SK-N-DZ (cell line): ENCODE measurements around the gene C2orf80. TPM values are rescaled to one million over a fixed set of nuclear protein-coding genes. Genes with fewer than 3 reads are reported as not detected.
"Not testable (repeated sequence)": the region's sequence is repeated elsewhere in the genome, so short reads cannot be mapped to it uniquely, and the experiment has no call there.

Source experiments
- DNase-seq: peaks from one replicate; pipeline ENCODE4 v3.0.0-alpha.2; 2015; ENCODE audit warnings: low spot score
- polyA plus RNA-seq, 2 experiments: library from polyadenylated mRNA; depleted of rRNA; stranded (reverse); fragments of >200 nt; gene quantifications; 2 replicates each; pipeline ENCODE4 v1.2.3, GENCODE V29; 2014

Gene C2orf80
- not detected in 2 replicates for polyA plus RNA-seq (2014; cell fraction: cytosol; rRNA removed)
- polyA plus RNA-seq (2014; cell fraction: nucleus; rRNA removed) = not detected in 2 replicates

DNA sequence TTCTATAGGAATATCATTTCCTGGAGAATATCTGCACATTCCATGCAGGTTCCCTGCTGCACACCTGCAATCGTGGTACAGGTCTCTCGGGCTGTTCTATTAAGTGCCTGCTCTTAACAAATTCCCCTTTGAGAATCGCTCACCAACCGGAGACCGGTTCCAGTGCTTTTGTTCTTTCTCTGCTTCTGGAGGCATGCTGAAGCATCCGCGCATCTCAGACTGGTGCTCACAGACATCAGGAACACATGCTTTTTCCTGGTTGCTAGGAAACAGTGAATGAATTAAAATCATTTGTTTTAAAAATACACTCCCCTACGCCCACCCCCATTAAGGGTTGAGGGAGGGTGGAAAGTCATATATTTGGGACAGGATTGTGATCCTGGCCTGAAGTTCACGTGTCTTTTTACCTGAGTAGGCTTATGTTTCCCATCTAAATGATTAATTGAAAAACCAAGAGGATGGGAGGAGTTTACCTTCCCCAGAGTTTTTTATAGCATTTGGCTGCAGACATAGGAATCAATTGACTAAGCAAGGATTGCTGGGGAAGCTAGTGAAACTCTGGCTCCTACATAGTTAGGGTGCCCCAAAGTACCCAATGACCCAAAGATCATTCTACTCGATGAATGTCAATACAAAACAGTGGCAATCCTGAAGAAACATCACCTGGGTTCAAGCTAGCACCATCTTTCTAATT, at the start of gene C2orf80:
C2orf80 (minus strand) TSS at position 221 of the 694 bp plus-strand sequence. CDS start 3,044 bp downstream, outside the sequence.
- DNase-seq = no peak

DNA sequence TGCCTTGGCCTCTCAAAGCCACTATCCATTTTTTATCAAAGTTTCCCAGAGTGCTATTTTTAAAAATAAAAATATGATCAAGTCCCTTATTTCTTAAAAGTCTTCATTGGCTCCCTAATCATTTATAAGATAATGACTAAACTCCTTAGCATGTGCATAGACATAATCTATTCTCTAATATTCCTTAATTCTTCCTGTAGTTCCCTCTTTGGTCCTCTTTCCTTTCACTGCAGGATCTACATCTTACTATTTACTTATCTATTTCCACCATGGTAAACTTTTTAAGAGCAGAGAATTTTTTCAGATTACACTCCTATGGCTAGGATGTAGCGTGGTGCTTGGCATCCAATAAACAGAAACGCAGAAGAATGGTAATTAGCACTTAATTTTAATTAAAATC, 46.0 kb upstream of the C2orf80 start:
- DNase-seq = no peak

DNA sequence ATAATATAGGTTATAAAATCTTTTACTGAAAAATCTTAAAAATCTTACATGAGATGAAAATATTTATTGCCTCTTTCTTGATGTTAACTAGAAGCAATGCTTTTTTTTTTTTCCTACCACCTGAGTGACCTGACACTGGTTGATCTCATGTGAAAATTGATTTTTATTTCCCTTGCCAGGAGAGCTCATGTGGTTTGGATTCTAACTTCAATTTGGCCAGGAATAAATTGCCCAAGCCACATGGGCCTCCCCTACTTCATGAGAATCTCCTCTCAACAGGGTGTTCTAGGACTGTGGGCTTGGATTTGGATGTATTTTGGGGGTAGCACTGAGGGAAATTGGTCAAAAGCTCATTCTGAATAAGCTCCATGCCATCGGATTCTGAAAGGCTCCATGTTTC, 45.0 kb upstream of the C2orf80 start:
- DNase-seq = no peak

DNA sequence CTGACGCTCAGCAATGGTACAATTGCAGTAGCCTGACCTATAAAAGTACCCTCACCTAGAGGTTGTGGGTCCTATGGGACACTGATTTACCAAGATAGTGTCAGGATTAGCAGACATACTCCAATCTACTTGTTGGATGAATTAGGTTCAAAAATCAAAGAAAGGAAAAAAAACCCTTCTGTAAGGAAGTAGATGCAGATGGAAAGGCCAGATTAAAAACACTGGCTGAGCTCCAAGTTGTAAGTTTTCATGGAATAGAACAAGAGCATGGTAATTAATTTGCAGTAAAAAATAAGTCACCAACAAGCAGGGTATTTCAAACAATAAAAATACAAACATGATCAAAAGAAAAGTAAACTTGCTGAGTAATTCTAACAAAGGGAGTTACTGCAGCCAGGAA, 38.6 kb upstream of the C2orf80 start:
- no peak for DNase-seq

DNA sequence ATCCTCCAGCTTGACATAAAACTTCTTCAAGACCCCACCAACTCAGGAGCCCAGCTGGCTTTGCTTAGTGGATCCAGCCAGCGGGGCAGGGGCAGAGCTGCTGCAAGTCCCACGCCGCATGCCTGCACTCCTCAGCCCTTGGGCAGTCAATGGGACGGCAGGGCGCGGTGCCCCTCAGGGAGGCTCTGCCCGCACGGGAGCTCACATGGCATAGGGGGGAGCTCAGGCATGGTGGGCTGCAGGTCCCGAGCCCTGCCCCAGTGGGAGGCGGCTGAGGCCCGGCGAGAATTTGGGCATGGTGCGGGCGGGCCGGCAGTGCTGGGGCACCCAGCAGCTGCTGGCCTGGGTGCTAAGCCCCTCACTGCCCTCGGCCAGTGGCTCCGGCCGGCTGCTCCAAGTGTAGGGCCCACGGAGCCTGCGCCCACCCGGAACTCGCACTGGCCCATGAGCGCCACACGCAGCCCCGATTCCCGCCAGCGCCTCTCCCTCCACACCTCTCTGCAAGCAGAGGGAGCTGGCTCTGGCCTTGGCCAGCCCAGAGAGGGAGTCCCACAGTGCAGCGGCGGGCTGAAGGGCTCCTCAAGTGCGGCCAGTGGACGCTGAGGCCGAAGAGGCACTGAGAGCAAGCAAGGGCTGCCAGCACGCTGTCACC, 37.9 kb upstream of the C2orf80 start:
- no peak for DNase-seq

DNA sequence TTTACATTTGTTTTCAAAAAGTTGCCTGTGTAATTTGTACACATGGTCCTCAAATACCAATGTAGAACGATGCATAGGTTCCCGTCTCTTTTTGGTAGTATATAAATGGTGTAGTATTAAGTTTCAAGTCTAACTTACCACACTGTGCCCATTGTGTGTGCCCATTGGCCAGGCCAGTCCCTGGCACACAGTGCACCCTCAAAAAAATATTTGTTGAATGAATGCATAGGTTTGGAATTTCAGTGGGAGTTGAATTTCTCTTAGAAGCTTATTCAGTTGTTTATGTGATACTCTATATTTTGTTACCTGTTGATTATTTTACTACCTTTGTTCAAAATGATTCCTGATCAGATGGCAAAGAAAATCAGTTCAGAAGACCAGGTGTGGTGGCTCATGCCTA, 35.0 kb upstream of the C2orf80 start:
- no peak for DNase-seq

DNA sequence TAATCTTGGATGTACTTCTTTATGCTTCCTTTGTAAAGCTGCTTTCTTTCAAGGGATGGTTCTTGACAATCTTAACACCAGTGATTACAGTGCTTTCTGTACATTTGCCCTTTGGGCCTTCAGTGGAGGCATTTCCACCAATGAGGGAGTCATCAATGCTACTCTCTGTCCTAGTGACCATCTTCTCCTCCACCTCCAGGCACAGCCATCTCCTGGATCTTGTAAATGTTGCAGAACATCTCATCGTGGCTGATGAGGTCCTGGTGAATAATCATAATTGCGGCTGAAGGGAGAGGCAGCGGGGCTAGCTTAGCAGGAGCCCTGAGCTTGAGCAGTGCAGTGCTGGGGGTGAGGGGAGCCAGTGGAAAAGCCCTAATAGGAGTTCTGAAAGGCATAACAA, 32.5 kb upstream of the C2orf80 start:
- no peak for DNase-seq

DNA sequence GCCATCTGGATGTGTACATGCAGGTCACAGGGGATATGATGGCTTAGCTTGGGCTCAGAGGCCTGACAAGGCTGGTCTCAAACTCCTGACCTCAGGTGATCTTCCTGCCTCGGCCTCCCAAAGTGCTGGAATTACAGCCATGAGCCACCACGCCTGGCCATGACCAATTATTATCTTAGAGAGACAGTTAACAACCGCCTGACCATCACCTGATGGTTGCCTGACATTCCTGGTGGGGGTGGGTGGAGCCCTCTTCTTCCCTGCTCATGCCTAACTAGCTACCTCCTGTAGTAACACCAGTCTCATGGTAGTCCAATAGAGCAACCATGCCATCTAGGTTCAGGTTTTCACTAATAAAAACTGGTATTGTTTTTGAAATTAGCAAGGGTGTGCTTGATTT, 32.0 kb upstream of the C2orf80 start:
- DNase-seq = not testable (repeated sequence)

DNA sequence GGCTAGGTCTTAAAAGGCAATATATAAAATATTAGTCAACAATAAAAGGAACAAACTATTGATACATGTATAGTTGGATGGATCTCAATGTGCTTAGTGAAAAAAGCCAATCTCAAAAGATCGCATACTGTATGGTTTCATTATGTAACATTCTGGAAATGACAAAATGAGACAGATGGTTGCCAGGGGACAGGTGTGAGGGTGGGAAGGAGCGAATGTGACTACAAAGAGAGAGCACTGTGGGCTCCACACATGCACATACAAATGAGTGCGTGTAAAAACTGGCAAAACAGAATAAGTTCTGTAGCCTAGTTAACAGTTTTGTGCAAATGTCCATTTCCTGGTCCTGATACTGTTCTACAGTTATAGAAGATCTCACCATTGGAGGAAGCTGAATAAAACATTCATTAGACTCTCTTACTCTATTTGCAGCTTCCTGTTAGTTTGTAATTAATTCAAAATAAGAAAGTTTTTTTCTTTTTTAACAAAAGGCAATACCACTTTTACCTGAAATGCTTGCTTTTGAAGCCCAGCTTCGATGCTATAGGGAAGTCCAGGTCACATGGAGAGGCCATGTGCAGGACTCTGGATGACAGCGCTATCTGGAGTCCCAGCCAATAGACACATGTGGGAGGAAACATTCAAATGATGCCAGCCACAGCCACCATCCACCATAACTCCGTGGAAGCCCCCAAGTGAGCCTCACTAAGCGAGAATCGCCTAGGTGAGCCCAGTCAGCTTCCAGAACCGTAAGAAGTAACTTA, 21.0 kb upstream of the C2orf80 start:
- DNase-seq = no peak

DNA sequence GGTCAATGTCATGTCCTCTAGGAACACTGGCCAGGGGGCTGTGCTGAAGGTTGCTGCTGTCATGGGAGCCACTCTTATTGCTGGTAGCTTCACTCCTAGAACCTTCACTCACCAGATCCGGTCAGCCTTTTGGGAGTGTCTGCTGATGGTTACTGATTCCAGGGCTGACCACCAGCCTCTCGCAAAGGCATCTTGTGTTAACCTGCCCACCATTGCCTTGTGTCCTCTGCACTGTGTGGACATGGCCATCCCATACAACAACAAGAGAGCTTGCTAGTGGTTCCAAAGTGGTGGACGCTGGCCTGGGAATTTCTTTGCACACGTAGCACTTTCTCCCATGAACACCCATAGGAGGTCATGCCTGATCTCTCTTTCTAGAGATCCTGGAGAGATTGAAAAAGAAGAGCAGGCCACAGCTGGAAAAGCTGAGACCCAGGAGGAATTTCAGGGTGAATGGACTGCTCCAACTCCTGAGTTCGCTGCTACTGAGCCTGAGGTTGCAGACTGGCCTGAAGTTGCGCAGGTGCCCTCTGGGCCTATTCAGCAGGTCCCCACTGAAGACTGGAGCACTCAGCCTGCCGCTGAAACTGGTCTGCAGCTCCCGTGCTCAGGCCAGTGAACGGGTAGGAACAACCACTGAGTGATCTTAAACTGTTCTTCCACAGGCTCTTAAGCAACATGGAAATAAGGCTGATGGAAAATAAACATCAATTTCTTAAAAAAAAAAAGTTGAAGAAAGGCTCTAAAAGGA, 18.7 kb upstream of the C2orf80 start:
- DNase-seq = no peak

DNA sequence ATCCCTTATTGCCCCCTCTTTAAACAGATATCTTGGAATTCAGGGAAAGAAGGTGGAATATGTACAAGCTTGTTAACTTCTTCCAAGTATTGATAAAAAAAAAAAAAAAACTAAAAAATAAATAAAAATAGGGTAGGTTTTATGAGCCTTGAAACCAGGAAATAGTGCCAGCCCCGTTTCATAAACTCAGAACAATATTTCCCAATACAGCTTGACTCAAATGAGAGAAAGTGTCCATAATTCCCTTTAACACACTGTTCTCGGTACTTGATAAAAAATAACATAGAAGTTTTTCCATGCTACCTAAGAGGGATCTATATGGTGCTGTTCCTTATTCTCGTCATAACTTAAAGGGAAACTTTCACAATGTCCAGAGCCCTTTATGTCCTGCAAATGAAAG, 17.9 kb upstream of the C2orf80 start:
- DNase-seq = no peak

DNA sequence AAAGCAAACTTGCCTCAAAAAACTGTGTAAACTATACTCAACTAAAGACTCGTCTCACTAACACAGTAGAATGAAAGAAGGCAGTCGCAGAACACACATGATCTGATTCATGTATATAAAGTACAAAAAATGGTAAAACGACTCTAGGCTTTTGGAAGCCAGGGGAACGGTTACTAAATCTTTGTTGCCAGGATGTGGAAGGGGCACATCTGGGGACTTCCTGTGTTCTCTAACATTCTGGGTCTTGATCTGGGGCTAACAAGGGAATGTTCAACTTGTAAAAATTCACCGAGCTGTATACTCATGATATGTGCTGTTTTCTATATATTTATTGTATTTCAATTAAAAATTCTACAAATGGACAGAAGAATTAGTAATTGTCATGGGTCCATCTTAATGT, 14.3 kb upstream of the C2orf80 start:
- DNase-seq = no peak

DNA sequence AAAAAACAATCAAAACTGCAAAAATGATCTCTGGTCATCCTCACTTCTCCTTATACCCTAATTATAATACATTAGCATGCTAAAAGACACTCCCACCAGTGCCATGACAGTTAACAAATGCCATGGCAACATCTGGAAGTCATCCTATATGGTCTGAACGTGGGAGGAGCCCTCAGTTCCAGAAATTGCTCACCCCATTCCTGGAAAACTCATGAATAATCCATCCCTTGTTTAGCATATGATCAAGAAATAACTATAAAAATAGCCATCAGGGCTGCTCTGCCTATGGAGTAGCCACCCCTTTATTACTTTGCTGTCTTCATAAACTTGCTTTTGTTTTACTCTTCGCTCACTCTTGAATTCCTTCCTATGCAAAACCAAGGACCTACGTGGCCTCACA, 5.7 kb upstream of the C2orf80 start:
- DNase-seq = no peak

DNA sequence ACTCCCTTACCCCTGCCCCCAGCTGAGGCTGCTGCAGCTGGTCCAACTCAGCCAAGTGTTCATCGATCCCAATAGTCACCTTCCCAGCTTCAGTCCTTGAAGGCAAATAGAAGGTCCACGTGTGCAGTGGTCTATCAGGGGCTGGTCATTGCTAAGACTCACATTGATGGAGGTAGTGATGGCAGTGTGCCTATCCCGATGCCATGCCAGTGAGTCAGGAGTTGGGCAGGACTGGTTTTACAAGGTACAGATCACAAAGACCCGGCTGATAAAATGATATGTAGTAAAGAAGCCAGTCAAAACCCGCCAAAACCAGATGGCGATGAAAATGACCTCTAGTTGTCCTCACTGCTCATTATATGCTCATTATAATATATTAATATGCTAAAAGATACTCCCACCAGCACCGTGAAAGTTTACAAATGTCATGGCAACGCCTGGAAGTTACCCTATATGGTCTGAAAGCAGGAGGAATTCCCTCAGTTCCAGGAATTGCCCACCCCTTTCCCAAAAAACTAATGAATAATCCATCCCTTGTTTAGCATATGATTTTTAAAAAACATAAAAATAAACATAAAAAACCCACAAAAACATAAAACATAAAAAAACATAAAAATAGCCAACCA, 2.9 kb upstream of the C2orf80 start:
- DNase-seq = no peak

DNA sequence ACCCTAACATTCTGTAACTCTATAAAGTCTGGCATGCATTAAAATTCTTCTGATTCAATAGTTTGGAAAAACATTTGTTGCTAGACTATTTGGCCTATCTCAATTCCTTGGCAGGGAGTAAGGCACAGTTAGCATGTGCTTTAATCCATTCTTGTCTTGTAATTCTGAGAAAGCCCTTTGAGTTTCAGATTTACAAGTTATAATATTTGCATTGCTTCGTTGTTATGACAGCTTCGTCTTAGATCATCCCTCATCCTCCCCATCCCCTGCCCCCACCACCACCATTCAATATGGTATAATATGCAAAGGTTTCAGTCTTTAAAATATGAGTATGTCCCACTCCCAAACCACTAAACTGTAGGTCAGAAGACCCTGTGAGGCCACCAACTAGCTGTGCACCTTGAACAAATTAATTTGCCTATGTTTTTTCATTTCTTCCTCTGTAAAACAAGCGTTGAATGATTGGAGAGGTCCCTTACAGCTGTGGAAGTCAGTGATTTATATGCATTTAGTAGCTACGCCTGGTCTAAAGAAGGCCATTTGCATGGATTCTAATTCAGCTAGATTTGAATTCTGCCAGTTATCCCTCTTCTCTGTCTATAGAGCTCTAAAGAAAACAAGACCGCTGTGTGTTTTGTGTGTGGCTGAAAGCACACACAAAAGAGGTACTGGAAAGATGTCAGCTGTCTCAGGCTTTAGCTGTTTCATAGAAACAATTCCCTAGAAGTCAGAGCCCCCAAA, 591 bp downstream of the C2orf80 start:
- no peak for DNase-seq

DNA sequence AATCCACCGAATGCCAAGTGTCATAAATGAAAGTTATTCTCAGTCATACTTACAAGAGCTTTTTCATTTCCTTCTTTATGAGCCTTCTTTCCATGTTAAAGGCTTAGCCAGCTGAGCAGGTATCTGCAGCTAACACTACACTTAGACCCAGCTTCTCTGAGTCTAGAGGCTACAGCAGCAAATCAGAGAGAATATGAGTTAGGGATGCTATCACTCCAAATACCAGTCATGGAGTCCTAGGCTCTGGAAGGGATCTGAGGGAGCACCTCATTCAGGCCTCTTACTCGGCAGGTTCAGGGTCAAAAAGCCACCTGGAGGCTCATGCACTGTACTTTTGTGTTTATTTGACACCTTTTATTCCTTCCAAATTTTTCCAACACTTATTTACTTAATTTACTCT, 2.9 kb downstream of the C2orf80 start:
- DNase-seq = no peak

DNA sequence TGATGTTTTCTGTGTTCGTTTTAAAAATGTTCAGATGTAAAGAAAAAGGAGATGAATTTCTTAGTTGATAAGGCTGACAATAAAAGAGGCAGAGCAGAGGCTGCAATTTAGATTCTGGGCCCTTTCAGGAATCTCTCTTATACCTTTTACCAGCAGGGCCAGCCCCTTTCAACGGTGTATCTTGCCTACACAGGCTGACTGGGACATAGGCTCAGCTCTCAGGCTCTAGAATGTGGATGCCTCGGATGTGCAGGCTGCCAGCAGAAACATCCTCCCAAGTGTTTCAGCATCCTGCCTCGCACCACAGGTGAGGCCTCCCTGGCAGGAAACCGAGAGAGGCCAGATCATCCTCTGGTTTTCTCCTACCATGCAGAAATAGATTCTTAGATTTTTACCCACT, 3.4 kb downstream of the C2orf80 start:
- no peak for DNase-seq

DNA sequence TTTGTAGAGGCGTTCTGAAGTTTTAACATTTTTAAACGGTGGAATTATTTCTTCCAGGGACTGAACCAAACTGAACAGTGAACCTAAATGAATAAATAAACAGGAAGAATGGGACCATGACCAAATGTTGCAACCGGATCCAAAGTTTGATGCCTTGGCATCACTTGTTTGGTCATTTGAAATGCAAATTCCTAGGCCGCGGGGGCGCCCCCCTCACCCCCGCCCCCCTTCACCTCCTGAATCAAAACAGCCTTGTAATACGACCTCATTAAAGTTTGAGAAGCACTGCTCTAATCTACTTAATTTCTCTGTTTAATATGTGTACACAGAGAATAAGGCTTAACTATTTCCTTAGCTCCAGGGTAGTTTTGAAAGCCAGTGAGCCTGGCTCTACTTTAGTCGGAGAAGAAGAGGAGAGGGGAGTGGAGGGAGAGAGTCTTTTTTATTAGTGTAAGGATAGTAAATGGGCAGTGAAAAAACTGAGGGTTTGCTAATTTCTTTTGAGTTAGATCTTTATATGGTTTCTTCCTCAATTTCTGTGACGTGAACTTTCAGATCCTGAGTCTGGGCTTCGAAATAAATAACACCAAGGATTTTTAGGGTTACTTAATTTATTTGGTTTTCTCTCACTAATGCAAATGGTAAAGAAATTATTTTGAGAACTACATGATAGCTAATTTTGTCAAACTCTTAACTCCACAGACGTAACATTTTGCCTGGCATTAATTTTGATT, 5.7 kb downstream of the C2orf80 start:
- DNase-seq = no peak

DNA sequence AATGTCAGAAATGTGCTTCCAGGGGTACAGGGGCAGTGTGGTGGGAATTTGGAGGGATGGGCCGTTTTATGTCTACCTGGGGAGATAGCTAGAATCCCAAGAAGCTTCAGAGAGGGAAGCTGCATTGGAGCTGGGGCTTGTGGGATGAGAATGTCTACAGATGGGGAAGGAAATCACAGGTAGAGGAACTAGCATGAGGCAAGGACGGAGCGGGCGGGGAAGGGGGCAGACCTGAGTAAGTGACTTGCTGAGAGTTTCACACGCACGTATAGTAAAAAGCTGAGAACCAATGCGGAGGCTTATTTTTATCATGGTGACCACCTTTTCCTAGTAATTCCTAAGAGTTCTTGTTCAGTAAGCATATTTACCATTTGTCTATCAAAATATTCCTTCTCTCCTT, 6.3 kb downstream of the C2orf80 start:
- no peak for DNase-seq

DNA sequence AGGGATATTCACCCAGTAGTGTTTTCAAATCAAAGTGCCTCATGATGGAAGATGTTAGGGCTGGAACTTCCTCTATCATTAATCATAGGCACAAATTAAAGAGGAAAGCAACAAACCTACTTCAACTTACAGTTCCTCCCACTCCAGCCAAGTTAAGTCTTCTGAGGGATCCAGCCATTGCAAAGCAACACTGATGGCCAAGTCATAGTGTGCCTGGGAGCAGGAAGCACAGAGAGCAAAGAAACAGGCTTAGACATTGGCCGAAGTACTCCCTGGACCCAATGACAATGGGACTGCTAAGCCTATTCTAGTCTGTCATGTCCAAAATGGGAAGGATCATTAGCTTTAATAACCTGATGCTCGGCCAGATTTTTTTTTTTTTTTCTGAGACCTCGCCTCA, 7.0 kb downstream of the C2orf80 start:
- DNase-seq = no peak
